Testis (tissue), 3 donors: ENCODE results near the gene C1orf141. TPM values are rescaled to one million over a fixed set of nuclear protein-coding genes. Genes with fewer than 3 reads are reported as not detected.

Source experiments
- DNase-seq: peaks from one replicate; pipeline ENCODE4 v3.0.0-alpha.2; 2019
- H3K27ac ChIP-seq, 2 donors: fragments of 200-600 bp; sonication (generic); one replicate each; pipeline ENCODE4 v1.5.1; 2019
- H3K27me3 ChIP-seq: fragments of 200-600 bp; sonication (generic); one replicate; pipeline ENCODE4 v1.5.1; 2019
- H3K36me3 ChIP-seq: fragments of 200-600 bp; sonication (generic); one replicate; pipeline ENCODE4 v1.5.1; 2017; ENCODE audit warnings: low read depth; ENCODE audit errors: missing control alignments
- H3K4me1 ChIP-seq: fragments of 200-600 bp; sonication (generic); one replicate; pipeline ENCODE4 v1.5.1; 2019
- H3K4me3 ChIP-seq, 2 donors: fragments of 200-600 bp; sonication (generic); one replicate each; pipeline ENCODE4 v1.5.1; 2017 to 2019
- H3K9me3 ChIP-seq: fragments of 200-600 bp; sonication (generic); one replicate; pipeline ENCODE4 v1.5.1; 2017
- POLR2A ChIP-seq: fragments of 450-650 bp; IDR thresholded peaks from one replicate; pipeline ENCODE4 v1.6.1; 2017; ENCODE audit warnings: antibody characterized with exemption, mild to moderate bottlenecking, moderate library complexity
- WGBS, 2 donors: methylation state at CpG; one replicate each; pipeline ENCODE4 v1.1.5; 2018; 5-methylcytosine and 5-hydroxymethylcytosine counted together
- intact Hi-C: fragments of 100-400 bp; cut with DNase I; formaldehyde crosslinking; loops from one replicate; pipeline ENCODE4 v1.15.1; 2023; ENCODE audit warnings: low total_unique reads
- polyA plus RNA-seq: library from polyadenylated mRNA; stranded (reverse); fragments of 350-450 nt; fragmentation: Illumina TruSeq; extraction: RNeasy Lipid Tissue Mini Kit (QIAGEN cat#74804); gene quantifications from one replicate; pipeline ENCODE4 v1.2.3, GENCODE V29; 2014; ENCODE audit warnings: low read depth, low replicate concordance; ENCODE audit not compliant: insufficient read depth
- total RNA-seq, 2 donors: library from RNA; depleted of rRNA; stranded (reverse); fragments of >200 nt; gene quantifications; one replicate each; pipeline ENCODE4 v1.2.3, GENCODE V29; 2016
- TF ChIP-seq, protein P1 (sequence below), 3 experiments: fragments of 450-650 bp in 2 of 3; fragments of 200-600 bp in 1 of 3; sonication (generic) in 1 of 3; IDR thresholded peaks; one replicate each; pipeline ENCODE4 v1.5.1; 2016 to 2019; ENCODE audit warnings: antibody characterized with exemption in 3 of 3, mild to moderate bottlenecking in 2 of 3, moderate library complexity in 1 of 3

The C1orf141 gene
- total and polyA plus RNA-seq, 3 donors from 2014 or later = 9.5 to 17.3 (median 10.1) TPM

- no peak overlapping the region for H3K27ac ChIP-seq
- intact Hi-C loops = no loop called here
Measured at GRCh38 chr1:67165468-67166041, 30.8 kb upstream of the C1orf141 start.

DNA sequence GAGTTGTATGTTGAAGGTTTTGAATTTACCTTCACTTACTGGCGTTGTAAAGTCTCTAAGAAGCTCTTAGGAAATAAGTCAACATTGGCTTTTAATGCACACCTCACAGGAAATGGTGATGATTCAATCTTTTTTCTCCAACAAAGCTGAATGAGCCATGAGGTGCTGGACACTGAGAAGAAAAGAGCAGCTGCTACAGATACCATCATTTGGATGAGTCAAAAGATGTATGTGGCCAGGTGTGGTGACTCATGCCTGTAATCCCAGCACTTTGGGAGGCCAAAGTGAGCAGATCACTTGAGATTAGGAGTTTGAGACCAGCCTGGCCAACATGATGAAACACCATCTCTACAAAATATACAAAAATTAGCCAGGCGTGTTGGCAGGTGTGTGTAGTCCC lies 28.2 kb upstream of the C1orf141 start:
- H3K36me3 ChIP-seq = no peaks in the 10 kb centered on the region
- no peaks in the 10 kb centered on the region for H3K4me1 ChIP-seq
- H3K27ac ChIP-seq = no peak overlapping the region
- 97 to 98% methylated on average over 2 of the region's 2 CpGs for WGBS, 2 donors
- H3K9me3 ChIP-seq = no peaks in the 10 kb centered on the region
- H3K4me3 ChIP-seq = no peak overlapping the region
- intact Hi-C loops = no loop called here
- no peak for DNase-seq
- no peaks in the 10 kb centered on the region for H3K27me3 ChIP-seq
- TF ChIP-seq, protein P1, sequence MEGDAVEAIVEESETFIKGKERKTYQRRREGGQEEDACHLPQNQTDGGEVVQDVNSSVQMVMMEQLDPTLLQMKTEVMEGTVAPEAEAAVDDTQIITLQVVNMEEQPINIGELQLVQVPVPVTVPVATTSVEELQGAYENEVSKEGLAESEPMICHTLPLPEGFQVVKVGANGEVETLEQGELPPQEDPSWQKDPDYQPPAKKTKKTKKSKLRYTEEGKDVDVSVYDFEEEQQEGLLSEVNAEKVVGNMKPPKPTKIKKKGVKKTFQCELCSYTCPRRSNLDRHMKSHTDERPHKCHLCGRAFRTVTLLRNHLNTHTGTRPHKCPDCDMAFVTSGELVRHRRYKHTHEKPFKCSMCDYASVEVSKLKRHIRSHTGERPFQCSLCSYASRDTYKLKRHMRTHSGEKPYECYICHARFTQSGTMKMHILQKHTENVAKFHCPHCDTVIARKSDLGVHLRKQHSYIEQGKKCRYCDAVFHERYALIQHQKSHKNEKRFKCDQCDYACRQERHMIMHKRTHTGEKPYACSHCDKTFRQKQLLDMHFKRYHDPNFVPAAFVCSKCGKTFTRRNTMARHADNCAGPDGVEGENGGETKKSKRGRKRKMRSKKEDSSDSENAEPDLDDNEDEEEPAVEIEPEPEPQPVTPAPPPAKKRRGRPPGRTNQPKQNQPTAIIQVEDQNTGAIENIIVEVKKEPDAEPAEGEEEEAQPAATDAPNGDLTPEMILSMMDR (IDR thresholded peaks at IDR 0.05) = no peak
- TF ChIP-seq POLR2A = no peak

More at GRCh38 chr1:67165468-67166041, 30.8 kb upstream of the C1orf141 start:
- no peaks in the 10 kb centered on the region for H3K27me3 ChIP-seq
- 97 to 98% methylated on average over 4 of the region's 4 CpGs for WGBS, 2 donors
- TF ChIP-seq, protein P1 (IDR thresholded peaks at IDR 0.05) = no peak
- TF ChIP-seq POLR2A = no peak
- DNase-seq = no peak
- H3K36me3 ChIP-seq = no peaks in the 10 kb centered on the region
- H3K9me3 ChIP-seq = no peaks in the 10 kb centered on the region
- H3K4me3 ChIP-seq = no peak overlapping the region
- no peaks in the 10 kb centered on the region for H3K4me1 ChIP-seq

GRCh38 chr1:67159233-67159632 lies 24.5 kb upstream of the C1orf141 start:
- Histone ChIP-seq H3K27ac (no peak overlapping the region), H3K9me3 (no peaks in the 10 kb centered on the region), H3K4me1 (no peaks in the 10 kb centered on the region), H3K4me3 (no peak overlapping the region), H3K36me3 (no peaks in the 10 kb centered on the region), H3K27me3 (no peaks in the 10 kb centered on the region)
- 86 to 94% methylated on average over 2 of the region's 2 CpGs for WGBS, 2 donors
- no peak for TF ChIP-seq POLR2A
- TF ChIP-seq, protein P1 (IDR thresholded peaks at IDR 0.05) = no peak
- DNase-seq = no peak
- intact Hi-C loops = no loop called here

GRCh38 chr1:67158401-67158800 lies 23.6 kb upstream of the C1orf141 start:
- intact Hi-C loops = no loop called here
- no peak overlapping the region for H3K4me3 ChIP-seq

More at GRCh38 chr1:67158401-67158800, 23.6 kb upstream of the C1orf141 start:
- H3K4me1 ChIP-seq = no peaks in the 10 kb centered on the region
- no peaks in the 10 kb centered on the region for H3K27me3 ChIP-seq
- H3K27ac ChIP-seq = no peak overlapping the region
- 71 to 73% methylated on average over 2 of the region's 2 CpGs for WGBS, 2 donors
- DNase-seq = no peak
- no peaks in the 10 kb centered on the region for H3K9me3 ChIP-seq
- TF ChIP-seq, protein P1 (IDR thresholded peaks at IDR 0.05) = no peak
- TF ChIP-seq POLR2A = no peak
- no peaks in the 10 kb centered on the region for H3K36me3 ChIP-seq
